Smooth muscle cell (in vitro differentiated cells): ENCODE data around the gene ZFHX3. TPM values are rescaled to one million over a fixed set of nuclear protein-coding genes. Genes with fewer than 3 reads are reported as not detected.

Experiments
- DNase-seq: peaks from one replicate; lab custom pipeline; 2025; ENCODE audit not compliant: unreplicated experiment; lab: John Stamatoyannopoulos, UW
- H2AFZ ChIP-seq: fragments of 200-600 bp; sonication (generic); 2 replicates; pipeline ENCODE4 v1.6.0; 2016; ENCODE audit warnings: antibody characterized with exemption, low read depth, mild to moderate bottlenecking
- H3F3A ChIP-seq: fragments of 200-600 bp; sonication (generic); 2 replicates; pipeline ENCODE4 v1.6.0; 2017; ENCODE audit warnings: antibody characterized with exemption, low read depth
- H3K27ac ChIP-seq: fragments of 200-600 bp; sonication (generic); 2 replicates; pipeline ENCODE4 v1.5.1; 2016; ENCODE audit warnings: low read depth, mild to moderate bottlenecking
- H3K27me3 ChIP-seq: fragments of 200-600 bp; sonication (generic); 2 replicates; pipeline ENCODE4 v1.6.1; 2016; ENCODE audit warnings: low read depth, mild to moderate bottlenecking
- H3K36me3 ChIP-seq: fragments of 200-600 bp; sonication (generic); 2 replicates; pipeline ENCODE4 v1.5.1; 2016; ENCODE audit warnings: low read depth
- H3K4me1 ChIP-seq: fragments of 200-600 bp; sonication (generic); 2 replicates; pipeline ENCODE4 v1.5.1; 2016; ENCODE audit warnings: low read depth
- H3K4me2 ChIP-seq: fragments of 200-600 bp; sonication (generic); 2 replicates; pipeline ENCODE4 v1.6.0; 2016; ENCODE audit warnings: mild to moderate bottlenecking
- H3K4me3 ChIP-seq: fragments of 200-600 bp; sonication (generic); 2 replicates; pipeline ENCODE4 v1.5.1; 2016; ENCODE audit warnings: mild to moderate bottlenecking
- H3K79me2 ChIP-seq: fragments of 200-600 bp; sonication (generic); 2 replicates; pipeline ENCODE4 v1.6.0; 2016; ENCODE audit warnings: low read depth, mild to moderate bottlenecking
- H3K9ac ChIP-seq: fragments of 200-600 bp; sonication (generic); 2 replicates; pipeline ENCODE4 v1.6.0; 2016; ENCODE audit warnings: low read depth
- H3K9me3 ChIP-seq: fragments of 200-600 bp; sonication (generic); replicated peaks from 2 replicates; pipeline ENCODE4 v1.5.1; 2016; ENCODE audit warnings: low read depth
- H4K20me1 ChIP-seq: fragments of 200-600 bp; sonication (generic); 2 replicates; pipeline ENCODE4 v1.6.0; 2016; ENCODE audit warnings: low read depth
- WGBS: methylation state at CpG from one replicate; pipeline ENCODE4 v1.1.7; 2016; ENCODE audit warnings: low lambda C conversion rate; 5-methylcytosine and 5-hydroxymethylcytosine counted together
- polyA plus RNA-seq: library from polyadenylated mRNA; unstranded; fragments of >200 nt; fragmentation: Nextera tagmentation; extraction: Ambion mirVana; gene quantifications from 2 replicates; pipeline ENCODE4 v1.2.1, GENCODE V29; 2016
- total RNA-seq: library from RNA; depleted of rRNA; stranded (reverse); fragments of >200 nt; gene quantifications from 2 replicates; pipeline ENCODE4 v1.2.3, GENCODE V29; 2014
- TF ChIP-seq, protein P1 (sequence below): fragments of 200-600 bp; sonication (generic); IDR thresholded peaks from 2 replicates; pipeline ENCODE4 v1.5.1; 2017; ENCODE audit warnings: borderline replicate concordance, mild to moderate bottlenecking, antibody characterized with exemption; ENCODE audit not compliant: insufficient read depth, poor library complexity, severe bottlenecking

ZFHX3 gene
- total and polyA plus RNA-seq, 2 experiments from 2014 or later: 3.1 to 9.8 TPM

DNA sequence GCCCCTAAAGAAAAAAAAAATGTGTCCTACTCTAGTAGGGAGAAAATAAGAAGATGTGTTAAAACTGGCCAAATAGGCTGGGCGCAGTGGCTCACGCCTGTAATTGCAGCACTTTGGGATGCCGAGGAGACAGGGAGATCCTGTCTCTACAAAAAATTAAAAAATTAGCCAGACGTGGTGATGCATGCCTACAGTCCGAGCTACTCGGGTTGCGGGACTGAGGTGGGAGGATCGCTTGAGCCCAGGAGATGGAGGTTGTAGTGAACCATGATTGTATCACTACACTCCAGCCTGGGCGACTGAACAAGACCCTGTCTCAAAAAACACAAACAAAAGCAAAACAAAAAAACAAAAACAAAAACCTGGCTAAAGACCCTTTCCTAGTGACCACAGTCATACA lies 15.9 kb downstream of the ZFHX3 start:
- Histone ChIP-seq H3K4me3 (no peak overlapping the region), H3K79me2 (peaks cover 67% of the 10 kb centered on the region), H3K9ac (peak overlapping the region; percentile 86), H3F3A (peaks cover 4% of the 10 kb centered on the region), H3K27ac (peak overlapping the region; percentile 97), H2AFZ (no peak overlapping the region), H3K4me1 (peaks cover 59% of the 10 kb centered on the region), H3K4me2 (peak overlapping the region; percentile 73), H3K36me3 (no peaks in the 10 kb centered on the region), H3K9me3 (no peaks in the 10 kb centered on the region), H3K27me3 (no peaks in the 10 kb centered on the region), H4K20me1 (peaks cover 19% of the 10 kb centered on the region)
- TF ChIP-seq, protein P1, sequence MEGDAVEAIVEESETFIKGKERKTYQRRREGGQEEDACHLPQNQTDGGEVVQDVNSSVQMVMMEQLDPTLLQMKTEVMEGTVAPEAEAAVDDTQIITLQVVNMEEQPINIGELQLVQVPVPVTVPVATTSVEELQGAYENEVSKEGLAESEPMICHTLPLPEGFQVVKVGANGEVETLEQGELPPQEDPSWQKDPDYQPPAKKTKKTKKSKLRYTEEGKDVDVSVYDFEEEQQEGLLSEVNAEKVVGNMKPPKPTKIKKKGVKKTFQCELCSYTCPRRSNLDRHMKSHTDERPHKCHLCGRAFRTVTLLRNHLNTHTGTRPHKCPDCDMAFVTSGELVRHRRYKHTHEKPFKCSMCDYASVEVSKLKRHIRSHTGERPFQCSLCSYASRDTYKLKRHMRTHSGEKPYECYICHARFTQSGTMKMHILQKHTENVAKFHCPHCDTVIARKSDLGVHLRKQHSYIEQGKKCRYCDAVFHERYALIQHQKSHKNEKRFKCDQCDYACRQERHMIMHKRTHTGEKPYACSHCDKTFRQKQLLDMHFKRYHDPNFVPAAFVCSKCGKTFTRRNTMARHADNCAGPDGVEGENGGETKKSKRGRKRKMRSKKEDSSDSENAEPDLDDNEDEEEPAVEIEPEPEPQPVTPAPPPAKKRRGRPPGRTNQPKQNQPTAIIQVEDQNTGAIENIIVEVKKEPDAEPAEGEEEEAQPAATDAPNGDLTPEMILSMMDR: no peak
- WGBS: 40% methylated on average over 9 of the region's 9 CpGs
- no peak for DNase-seq

DNA sequence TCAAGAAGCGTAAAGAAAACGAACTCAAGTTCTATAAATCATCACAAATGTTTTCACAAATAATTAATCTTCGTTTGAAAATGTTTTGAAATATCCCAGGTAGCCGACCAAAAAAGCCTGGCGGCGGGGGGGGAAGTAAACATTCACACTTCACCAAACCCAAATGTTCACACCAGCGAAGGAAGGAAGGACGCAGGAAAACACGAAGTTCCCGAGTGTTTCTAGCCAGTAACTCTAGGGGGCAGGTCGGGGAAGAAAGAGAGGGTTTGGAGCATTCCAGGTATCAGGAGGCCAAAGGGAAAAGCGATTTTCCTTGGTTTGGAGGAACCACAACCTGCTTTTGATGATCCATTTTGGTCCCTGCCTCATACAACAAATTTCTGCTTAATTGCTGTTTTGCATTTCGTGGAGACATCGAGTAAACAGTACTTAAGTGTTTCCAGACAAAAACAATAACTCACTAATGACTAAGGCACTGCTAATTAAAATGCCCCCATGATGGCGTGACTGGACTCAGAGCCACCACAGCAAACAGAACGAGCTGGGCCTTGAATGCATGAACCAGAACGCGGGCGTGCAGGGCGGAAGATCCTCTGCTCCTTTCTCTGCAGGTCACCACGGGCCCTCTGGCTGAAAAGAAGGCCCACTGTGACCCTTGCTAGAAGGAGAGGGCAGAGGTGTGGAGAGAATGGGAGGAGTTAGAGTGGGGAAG lies 16.6 kb downstream of the ZFHX3 start:
- no peaks in the 10 kb centered on the region for H3K27me3 ChIP-seq
- H3K9ac ChIP-seq: peak overlapping the region; percentile 86
- H3K27ac ChIP-seq: peak overlapping the region; percentile 97
- no peak overlapping the region for H2AFZ ChIP-seq
- H3K4me3 ChIP-seq: no peak overlapping the region
- no peaks in the 10 kb centered on the region for H3K9me3 ChIP-seq
- peaks cover 52% of the 10 kb centered on the region for H3K4me1 ChIP-seq
- H3K4me2 ChIP-seq: peak overlapping the region; percentile 73
- peaks cover 74% of the 10 kb centered on the region for H3K79me2 ChIP-seq
- peaks cover 20% of the 10 kb centered on the region for H4K20me1 ChIP-seq
- H3K36me3 ChIP-seq: no peaks in the 10 kb centered on the region
- TF ChIP-seq, protein P1: peak; percentile 24
- no peak for DNase-seq
- 23% methylated on average over 21 of the region's 21 CpGs for WGBS
- peaks cover 4% of the 10 kb centered on the region for H3F3A ChIP-seq

DNA sequence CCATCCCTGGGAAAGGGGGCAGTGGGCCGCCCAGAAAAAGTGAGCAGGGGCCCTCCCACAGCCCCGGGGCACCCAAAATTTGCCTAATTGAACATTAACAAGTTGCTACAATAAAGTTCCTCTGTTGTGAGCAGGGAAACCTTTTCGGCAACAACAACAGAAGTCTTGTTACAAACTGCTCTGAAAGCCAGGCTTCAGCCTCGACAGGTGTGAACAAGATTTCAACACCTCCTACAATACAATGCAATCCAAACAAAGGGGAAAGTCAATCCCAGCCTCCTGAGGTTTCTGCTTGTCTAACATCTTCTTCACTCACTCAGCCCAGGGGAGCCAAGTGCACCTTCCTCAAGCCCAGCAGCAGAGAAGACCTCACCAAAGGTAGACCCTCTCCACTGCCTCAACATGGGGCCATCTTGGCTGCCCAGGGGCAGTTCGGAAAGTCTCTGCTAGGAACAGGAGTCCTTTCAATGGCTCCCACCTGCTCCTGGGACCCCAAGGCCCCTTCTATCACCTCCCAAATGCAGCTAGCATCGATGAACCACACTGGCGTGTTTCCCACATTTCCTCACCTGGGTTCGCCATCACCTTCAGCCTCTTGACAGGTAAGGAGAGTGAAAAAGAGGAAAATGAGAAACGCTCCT lies 19.1 kb downstream of the ZFHX3 start:
- H3K9me3 ChIP-seq: no peaks in the 10 kb centered on the region
- H3F3A ChIP-seq: peaks cover 4% of the 10 kb centered on the region
- H3K36me3 ChIP-seq: no peaks in the 10 kb centered on the region
- H3K79me2 ChIP-seq: peaks cover 80% of the 10 kb centered on the region
- TF ChIP-seq, protein P1: no peak
- H3K4me1 ChIP-seq: peaks cover 31% of the 10 kb centered on the region
- no peak overlapping the region for H3K4me2 ChIP-seq
- H3K27me3 ChIP-seq: no peaks in the 10 kb centered on the region
- H3K9ac ChIP-seq: no peak overlapping the region
- H3K27ac ChIP-seq: no peak overlapping the region
- 83% methylated on average over 9 of the region's 9 CpGs for WGBS
- no peak overlapping the region for H2AFZ ChIP-seq
- no peak overlapping the region for H3K4me3 ChIP-seq
- peaks cover 37% of the 10 kb centered on the region for H4K20me1 ChIP-seq
- DNase-seq: no peak
